HL-60 (cell line): ENCODE data around the gene EDNRA.

Source experiments
- CTCF ChIP-seq: IDR thresholded peaks from one replicate; pipeline ENCODE4 v1.5.1; 2011; ENCODE audit warnings: low read length, control low read depth, inconsistent platforms; ENCODE audit not compliant: insufficient read depth
- POLR2AphosphoS5 ChIP-seq: IDR thresholded peaks from 2 replicates; pipeline ENCODE4 v1.6.1; 2012; ENCODE audit warnings: low read depth
- REST ChIP-seq: IDR thresholded peaks from 2 replicates; pipeline ENCODE4 v1.6.1; 2012; ENCODE audit warnings: low read depth; ENCODE audit not compliant: insufficient replicate concordance

- TF ChIP-seq CTCF (no peak), POLR2AphosphoS5 (no peak), REST (no peak)
Observed at GRCh38 chr4:147485167-147485566, 4.3 kb downstream of the EDNRA start.
